Upper lobe of left lung (tissue), 6 donors: ENCODE measurements around the gene AVPI1. TPM values are rescaled to one million over a fixed set of nuclear protein-coding genes. Genes with fewer than 3 reads are reported as not detected.

Experiments
- ATAC-seq, 2 donors: fragments of 200-7000 bp; cut with Tn5 transposase; one replicate each; pipeline ENCODE4 v1.9.1; 2022; ENCODE audit warnings: mild to moderate bottlenecking in 2 of 2, moderate library complexity in 2 of 2; ENCODE audit not compliant: low FRiP score in 2 of 2
- DNase-seq, 2 donors: peaks; one replicate each; pipeline ENCODE4 v3.0.0-alpha.2; 2019 to 2020
- H3K27ac ChIP-seq, 4 donors: fragments of 200-600 bp; sonication (generic); one replicate each; pipeline ENCODE4 v1.5.1; 2016 to 2019
- H3K27me3 ChIP-seq, 4 donors: fragments of 200-600 bp; sonication (generic); one replicate each; pipeline ENCODE4 v1.5.1; 2017 to 2019
- H3K36me3 ChIP-seq, 4 donors: fragments of 200-600 bp; sonication (generic); one replicate each; pipeline ENCODE4 v1.5.1; 2016 to 2019
- H3K4me1 ChIP-seq, 4 donors: fragments of 200-600 bp; sonication (generic); one replicate each; pipeline ENCODE4 v1.5.1; 2018 to 2019
- H3K4me3 ChIP-seq, 4 donors: fragments of 200-600 bp; sonication (generic); one replicate each; pipeline ENCODE4 v1.5.1; 2017 to 2019; ENCODE audit warnings: mild to moderate bottlenecking in 2 of 4, moderate library complexity in 1 of 4
- H3K9me3 ChIP-seq, 4 donors: fragments of 200-600 bp; sonication (generic); one replicate each; pipeline ENCODE4 v1.5.1; 2018 to 2019
- EP300 ChIP-seq, 4 donors: sonication (generic); formaldehyde crosslinking; IDR thresholded peaks; one replicate each; pipeline ENCODE4 v1.5.1; 2017; ENCODE audit warnings: antibody characterized with exemption in 4 of 4, control low read depth in 2 of 4
- POLR2A ChIP-seq, 4 donors: fragments of 450-650 bp; IDR thresholded peaks; one replicate each; pipeline ENCODE4 v1.5.1; 2016 to 2017; ENCODE audit warnings: antibody characterized with exemption in 4 of 4, mild to moderate bottlenecking in 2 of 4
- POLR2AphosphoS5 ChIP-seq, 2 donors: sonication (generic); formaldehyde crosslinking; IDR thresholded peaks; one replicate each; pipeline ENCODE4 v1.5.1; 2017; ENCODE audit warnings: antibody characterized with exemption in 2 of 2
- WGBS, 2 donors: methylation state at CpG; one replicate each; pipeline ENCODE4 v1.1.5; 2017 to 2018; 5-methylcytosine and 5-hydroxymethylcytosine counted together
- total RNA-seq, 6 donors: library from RNA; depleted of rRNA in 4 of 6; stranded (reverse); fragments of >200 nt in 4 of 6; gene quantifications; one replicate each; pipeline versions ENCODE4 v1.1.0 to v1.2.1, GENCODE V29; 2016 to 2021
- TF ChIP-seq, protein P1 (sequence below), 6 experiments: fragments of 450-650 bp in 4 of 6; fragments of 200-600 bp in 2 of 6; sonication (generic) in 2 of 6; IDR thresholded peaks; one replicate each; pipeline ENCODE4 v1.5.1; 2016 to 2019; ENCODE audit warnings: antibody characterized with exemption in 6 of 6
- donor health status: DM: no; HTN: no; CAD: no; lungs with moderate emphysema.
- donor health status: DM: no; HTN: yes; CAD: no; lungs with severe emphysema.

AVPI1 gene
- total RNA-seq, 6 donors from 2014 or later: 25.2 to 62.5 (median 45.0) TPM

DNA sequence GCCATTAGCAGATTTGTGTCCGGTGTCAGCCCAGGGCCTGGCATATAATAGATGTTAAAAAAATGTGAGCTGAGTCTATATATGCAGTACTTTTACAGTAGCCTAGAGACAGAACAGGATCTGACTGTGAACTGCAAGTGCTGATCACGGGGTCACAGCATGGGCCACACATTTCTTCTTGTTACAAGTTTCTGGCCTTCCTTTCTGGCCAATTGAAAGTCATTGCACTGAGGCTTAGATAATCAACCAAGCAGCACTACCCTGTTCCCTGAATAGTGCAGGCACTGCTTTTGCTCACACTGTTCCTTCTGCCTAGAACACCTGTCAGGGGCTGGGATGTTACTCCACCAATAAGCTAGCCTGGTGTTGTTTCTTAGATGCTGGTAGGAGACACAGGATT lies 21.1 kb upstream of the AVPI1 start:
- no peaks in the 10 kb centered on the region for H3K9me3 ChIP-seq
- H3K36me3 ChIP-seq: no peaks in the 10 kb centered on the region
- DNase-seq: no peak
- no peak overlapping the region for H3K27ac ChIP-seq
- no peak for ATAC-seq
- no peaks in the 10 kb centered on the region for H3K27me3 ChIP-seq
- TF ChIP-seq POLR2A (IDR thresholded peaks at IDR 0.05) (no peak), EP300 (IDR thresholded peaks at IDR 0.05) (no peak), POLR2AphosphoS5 (IDR thresholded peaks at IDR 0.05) (no peak)
- TF ChIP-seq, protein P1, sequence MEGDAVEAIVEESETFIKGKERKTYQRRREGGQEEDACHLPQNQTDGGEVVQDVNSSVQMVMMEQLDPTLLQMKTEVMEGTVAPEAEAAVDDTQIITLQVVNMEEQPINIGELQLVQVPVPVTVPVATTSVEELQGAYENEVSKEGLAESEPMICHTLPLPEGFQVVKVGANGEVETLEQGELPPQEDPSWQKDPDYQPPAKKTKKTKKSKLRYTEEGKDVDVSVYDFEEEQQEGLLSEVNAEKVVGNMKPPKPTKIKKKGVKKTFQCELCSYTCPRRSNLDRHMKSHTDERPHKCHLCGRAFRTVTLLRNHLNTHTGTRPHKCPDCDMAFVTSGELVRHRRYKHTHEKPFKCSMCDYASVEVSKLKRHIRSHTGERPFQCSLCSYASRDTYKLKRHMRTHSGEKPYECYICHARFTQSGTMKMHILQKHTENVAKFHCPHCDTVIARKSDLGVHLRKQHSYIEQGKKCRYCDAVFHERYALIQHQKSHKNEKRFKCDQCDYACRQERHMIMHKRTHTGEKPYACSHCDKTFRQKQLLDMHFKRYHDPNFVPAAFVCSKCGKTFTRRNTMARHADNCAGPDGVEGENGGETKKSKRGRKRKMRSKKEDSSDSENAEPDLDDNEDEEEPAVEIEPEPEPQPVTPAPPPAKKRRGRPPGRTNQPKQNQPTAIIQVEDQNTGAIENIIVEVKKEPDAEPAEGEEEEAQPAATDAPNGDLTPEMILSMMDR (IDR thresholded peaks at IDR 0.05): no peak
- H3K4me1 ChIP-seq: peaks cover 20 to 23% (median 21%) of the 10 kb centered on the region in 4 donors
- H3K4me3 ChIP-seq: no peak overlapping the region
- WGBS, 2 donors: 88 to 95% methylated on average over 2 of the region's 2 CpGs

DNA sequence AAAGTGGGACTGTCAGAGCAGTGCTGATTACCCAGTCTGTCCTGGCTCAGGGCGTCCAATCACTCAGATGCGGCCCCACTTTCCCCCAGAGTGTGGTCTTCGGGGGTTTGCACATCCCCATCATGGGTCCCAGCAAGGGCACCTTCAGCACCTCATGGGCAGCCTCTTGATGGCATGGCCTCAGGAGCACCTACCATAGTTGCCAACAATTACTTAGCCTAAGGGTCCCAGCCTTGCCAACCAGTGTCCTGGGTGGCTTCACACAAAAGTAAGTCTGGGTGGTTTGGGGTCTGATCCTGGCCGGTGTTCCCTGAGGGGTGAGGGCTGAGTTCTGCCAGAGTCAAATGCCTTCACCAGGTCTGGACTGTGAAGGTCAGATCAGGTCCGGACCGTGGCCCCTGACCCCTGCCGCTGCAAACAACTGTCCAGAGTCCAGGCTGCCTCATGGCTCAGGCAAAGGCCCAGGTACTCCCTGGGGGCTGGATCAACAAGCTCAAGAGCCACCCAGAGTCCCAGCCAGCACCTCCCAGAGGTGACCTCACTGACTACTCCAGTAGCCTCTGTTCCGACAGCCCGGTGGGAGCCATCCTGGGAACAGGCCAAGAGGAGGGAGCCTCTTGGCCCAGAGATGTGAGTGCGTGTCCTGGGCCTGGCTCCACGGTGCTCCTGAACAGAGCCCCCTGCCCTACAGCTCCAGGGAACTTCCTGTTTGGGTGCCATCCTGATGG lies 20.3 kb upstream of the AVPI1 start:
- Histone ChIP-seq H3K36me3 (no peaks in the 10 kb centered on the region), H3K9me3 (no peaks in the 10 kb centered on the region), H3K27ac (no peak overlapping the region), H3K27me3 (no peaks in the 10 kb centered on the region), H3K4me1 (peaks cover 11 to 15% (median 13%) of the 10 kb centered on the region in 4 donors), H3K4me3 (no peak overlapping the region)
- DNase-seq (peak in 1 of 2 donors; percentile 40), ATAC-seq (no peak)
- 86 to 96% methylated on average over 5 to 9 of the region's 11 CpGs for WGBS, 2 donors
- TF ChIP-seq POLR2AphosphoS5 (IDR thresholded peaks at IDR 0.05): no peak
- no peak for TF ChIP-seq EP300 (IDR thresholded peaks at IDR 0.05)
- TF ChIP-seq, protein P1 (IDR thresholded peaks at IDR 0.05): no peak
- no peak for TF ChIP-seq POLR2A (IDR thresholded peaks at IDR 0.05)

DNA sequence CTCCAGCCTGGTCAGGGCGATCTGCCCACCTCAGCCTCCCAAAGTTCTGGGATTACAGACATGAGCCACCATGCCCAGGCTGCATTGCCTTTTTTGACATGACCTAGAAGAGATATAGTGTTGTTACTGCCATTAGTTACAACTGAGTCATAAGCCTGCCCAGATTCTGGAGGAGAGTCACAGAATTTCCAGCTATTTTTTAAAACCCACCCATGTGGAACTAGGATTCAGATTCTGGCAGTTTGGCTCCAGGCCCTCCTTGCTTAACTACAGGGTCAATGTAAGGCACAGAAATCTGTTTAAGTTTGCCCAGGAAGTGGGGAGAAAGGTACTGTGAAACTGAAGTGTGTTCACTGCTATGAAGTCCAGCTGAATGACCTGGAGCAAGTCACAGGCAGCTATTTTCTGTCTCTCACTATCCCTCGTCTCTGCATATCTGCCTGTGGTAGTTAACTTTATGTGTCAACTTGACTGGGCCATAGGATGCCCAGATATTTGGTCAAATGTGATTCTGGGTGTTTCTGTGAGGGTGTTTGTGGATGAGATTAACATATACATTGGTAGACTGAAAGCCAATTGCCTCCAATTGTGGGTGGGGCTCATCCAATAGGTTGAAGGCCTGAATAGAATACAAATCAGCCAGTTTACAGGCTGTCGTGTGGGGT lies 18.1 kb upstream of the AVPI1 start:
- Histone ChIP-seq H3K9me3 (no peaks in the 10 kb centered on the region), H3K27me3 (no peaks in the 10 kb centered on the region), H3K27ac (no peak overlapping the region), H3K4me1 (peaks cover 4 to 13% (median 8%) of the 10 kb centered on the region in 4 donors), H3K4me3 (no peak overlapping the region), H3K36me3 (no peaks in the 10 kb centered on the region)
- WGBS, 2 donors: 94 to 100% methylated on average over 3 of the region's 3 CpGs
- ATAC-seq: no peak
- DNase-seq: no peak
- TF ChIP-seq EP300 (IDR thresholded peaks at IDR 0.05) (no peak), POLR2A (IDR thresholded peaks at IDR 0.05) (no peak), POLR2AphosphoS5 (IDR thresholded peaks at IDR 0.05) (no peak)
- TF ChIP-seq, protein P1 (IDR thresholded peaks at IDR 0.05): no peak

DNA sequence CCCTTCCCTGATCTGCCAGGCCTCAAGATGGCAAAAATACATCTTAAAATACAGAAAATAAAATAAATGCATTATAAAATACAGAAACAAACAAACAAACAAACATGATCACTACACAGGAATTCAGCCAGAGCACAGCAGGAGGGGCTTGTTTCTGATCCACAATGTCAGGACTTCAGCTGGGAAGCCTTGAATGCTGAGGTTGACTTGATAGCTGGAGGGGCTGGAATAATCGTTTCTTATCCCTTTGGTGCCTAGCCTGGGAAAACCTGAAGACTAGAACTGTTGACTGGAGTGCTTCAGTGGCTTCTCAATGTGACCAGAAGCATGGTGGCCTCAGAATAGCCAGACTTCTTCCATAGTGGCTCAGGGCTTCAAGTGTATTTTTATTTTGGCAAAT lies 17.3 kb upstream of the AVPI1 start:
- Histone ChIP-seq H3K27ac (no peak overlapping the region), H3K9me3 (no peaks in the 10 kb centered on the region), H3K4me1 (peaks cover 4 to 9% (median 6%) of the 10 kb centered on the region in 4 donors), H3K4me3 (no peak overlapping the region), H3K27me3 (no peaks in the 10 kb centered on the region), H3K36me3 (no peaks in the 10 kb centered on the region)
- no peak for DNase-seq
- WGBS, 2 donors: 78 to 95% methylated on average over 1 of the region's 1 CpG
- no peak for TF ChIP-seq POLR2A (IDR thresholded peaks at IDR 0.05)
- TF ChIP-seq EP300 (IDR thresholded peaks at IDR 0.05): no peak
- TF ChIP-seq, protein P1 (IDR thresholded peaks at IDR 0.05): no peak
- TF ChIP-seq POLR2AphosphoS5 (IDR thresholded peaks at IDR 0.05): no peak
- ATAC-seq: no peak
